Myocyte (in vitro differentiated cells): ENCODE results near the gene FBXO8. TPM values are rescaled to one million over a fixed set of nuclear protein-coding genes. Genes with fewer than 3 reads are reported as not detected.
"Not testable (repeated sequence)": the region's sequence is repeated elsewhere in the genome, so short reads cannot be mapped to it uniquely, and the experiment has no call there.

Source experiments
- DNase-seq: peaks from one replicate; pipeline ENCODE4 v3.0.0-alpha.2; 2012; ENCODE audit warnings: low read depth
- polyA plus RNA-seq: library from polyadenylated mRNA; unstranded; fragments of >200 nt; gene quantifications from one replicate; pipeline ENCODE4 v1.2.1, GENCODE V29; 2012; ENCODE audit warnings: missing spikeins
- total RNA-seq: library from RNA; depleted of rRNA; stranded (reverse); fragments of >200 nt; gene quantifications from 2 replicates; pipeline ENCODE4 v1.2.3, GENCODE V29; 2014

Gene FBXO8, protein sequence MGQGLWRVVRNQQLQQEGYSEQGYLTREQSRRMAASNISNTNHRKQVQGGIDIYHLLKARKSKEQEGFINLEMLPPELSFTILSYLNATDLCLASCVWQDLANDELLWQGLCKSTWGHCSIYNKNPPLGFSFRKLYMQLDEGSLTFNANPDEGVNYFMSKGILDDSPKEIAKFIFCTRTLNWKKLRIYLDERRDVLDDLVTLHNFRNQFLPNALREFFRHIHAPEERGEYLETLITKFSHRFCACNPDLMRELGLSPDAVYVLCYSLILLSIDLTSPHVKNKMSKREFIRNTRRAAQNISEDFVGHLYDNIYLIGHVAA
- total RNA-seq, result 14.7 and 16.4 TPM in 2 replicates
- polyA plus RNA-seq, result 14.0 TPM

DNA sequence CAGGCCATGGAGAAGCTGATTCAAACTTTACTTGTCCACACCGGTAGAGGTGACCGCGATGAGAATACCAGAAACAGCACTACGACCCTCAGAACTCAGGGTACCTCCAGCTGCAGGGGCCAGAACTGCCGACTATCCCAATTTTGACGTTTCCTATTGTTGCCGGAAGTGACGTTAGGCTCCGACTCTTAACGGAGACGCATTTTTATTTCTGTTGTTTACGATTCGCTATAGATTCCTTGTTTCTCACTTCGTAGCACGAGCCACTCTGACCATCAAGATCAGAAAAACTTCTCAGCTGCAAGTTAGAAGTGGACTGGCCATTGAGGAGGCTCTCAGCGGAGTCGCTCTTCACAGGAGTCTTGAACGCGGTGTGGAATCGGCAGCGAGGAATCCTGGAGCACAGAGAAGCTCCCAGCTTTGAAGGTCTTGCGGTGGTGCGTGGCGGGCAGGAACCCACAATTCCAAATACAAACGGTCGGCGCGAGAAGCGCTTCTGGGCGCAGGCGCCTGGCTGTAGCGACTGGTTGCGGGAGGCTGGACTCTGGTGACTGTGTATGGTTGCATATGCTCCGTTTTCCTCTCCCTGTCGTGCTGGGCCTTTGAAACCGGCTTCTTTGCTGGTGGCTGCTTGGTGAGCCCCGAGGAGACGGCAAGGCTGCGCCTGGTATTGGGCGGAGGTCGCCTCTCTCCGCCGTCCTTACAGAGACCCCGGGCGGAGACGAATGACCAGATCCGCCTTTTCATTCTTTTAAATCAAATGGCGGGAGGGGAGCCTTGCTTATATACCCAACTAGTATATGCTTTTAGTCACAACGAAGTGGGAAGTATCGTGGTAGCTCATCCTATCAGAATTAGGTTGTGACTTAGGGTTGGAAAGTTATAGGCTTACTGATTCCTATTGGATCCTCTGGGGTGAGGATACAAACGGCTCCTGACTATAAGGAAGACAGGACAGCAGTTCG, at the start of gene FBXO8, which contains the start of gene CEP44:
Gene FBXO8 (minus strand): TSS at position 161 of the 965 bp plus-strand sequence. CDS start 20,575 bp downstream, outside the sequence.
Gene CEP44 (plus strand): TSS at position 405 of the 965 bp plus-strand sequence. CDS start 15,211 bp downstream, outside the sequence.
- DNase-seq, result peak; percentile 88

DNA sequence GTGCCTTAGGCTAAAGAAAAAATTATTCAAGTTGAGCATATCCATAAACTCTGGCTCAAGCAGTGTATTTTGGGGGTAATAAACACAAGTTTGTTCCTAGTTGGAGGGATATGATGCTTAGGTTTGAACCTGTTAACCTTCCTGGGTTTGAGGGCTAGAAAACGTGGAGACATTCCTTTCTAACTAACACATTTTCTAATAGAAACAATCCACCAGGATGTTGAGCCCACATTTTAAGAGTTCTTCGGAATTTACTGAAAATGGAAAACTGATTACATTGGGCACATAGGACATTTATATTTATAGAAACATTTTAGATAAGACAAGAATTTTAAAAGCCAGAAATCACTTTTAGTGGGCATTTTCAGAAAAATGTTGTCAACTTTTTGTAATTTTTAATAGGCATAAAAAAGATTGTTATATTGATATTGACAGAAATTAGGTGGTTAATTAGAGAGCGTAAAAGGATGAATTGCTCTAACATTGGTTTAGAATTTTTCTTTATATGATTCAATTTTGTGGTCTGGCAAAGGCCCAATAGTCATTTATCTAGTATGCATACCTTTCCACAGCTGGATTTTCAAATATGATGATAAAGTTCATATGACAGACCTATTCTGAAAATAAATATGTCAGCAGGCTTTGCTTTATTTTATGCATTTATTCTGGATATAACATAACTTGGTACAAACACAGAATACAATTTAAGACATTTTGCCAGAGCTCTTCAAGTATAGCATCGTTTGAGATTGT, 49.5 kb upstream of the FBXO8 start:
- DNase-seq, result no peak

DNA sequence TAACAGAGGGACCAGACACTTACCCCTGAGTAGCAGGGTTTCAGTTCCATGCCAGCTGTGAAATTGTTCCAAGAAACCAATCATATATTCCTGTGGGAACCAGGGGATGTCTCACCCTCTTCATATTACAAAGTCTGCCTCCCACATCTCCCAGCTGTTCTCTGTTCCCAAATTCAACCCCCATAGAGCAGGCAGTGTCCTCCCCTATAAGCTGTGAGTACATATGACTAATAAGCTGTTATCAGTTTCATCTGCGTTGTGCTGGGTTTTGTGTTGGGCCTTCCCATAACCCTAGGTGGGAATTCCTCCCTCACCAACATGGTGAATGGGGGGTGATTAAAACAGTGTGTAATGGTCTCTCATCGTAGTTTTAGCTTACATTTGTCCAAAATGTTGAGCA, 41.3 kb upstream of the FBXO8 start:
- DNase-seq, result peak; percentile 76

DNA sequence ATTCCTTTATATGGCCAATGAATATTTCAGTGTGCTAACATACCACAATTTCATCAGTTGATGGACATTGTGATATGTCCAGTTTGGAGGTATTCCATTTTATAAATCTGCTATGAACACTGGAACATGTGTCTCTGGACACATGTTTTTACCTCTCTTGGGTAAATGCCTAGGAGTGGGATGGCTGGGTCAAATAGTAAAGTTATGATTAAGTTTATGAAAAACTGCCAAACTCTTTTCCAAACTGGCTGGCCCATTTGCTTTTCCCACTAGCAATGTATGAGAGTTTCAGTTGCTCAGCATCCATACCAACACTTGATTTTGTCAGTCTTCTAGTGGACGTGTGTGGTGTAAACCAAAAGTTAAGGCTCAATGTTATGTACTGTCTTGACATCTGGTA, 40.8 kb upstream of the FBXO8 start:
- DNase-seq, result no peak

DNA sequence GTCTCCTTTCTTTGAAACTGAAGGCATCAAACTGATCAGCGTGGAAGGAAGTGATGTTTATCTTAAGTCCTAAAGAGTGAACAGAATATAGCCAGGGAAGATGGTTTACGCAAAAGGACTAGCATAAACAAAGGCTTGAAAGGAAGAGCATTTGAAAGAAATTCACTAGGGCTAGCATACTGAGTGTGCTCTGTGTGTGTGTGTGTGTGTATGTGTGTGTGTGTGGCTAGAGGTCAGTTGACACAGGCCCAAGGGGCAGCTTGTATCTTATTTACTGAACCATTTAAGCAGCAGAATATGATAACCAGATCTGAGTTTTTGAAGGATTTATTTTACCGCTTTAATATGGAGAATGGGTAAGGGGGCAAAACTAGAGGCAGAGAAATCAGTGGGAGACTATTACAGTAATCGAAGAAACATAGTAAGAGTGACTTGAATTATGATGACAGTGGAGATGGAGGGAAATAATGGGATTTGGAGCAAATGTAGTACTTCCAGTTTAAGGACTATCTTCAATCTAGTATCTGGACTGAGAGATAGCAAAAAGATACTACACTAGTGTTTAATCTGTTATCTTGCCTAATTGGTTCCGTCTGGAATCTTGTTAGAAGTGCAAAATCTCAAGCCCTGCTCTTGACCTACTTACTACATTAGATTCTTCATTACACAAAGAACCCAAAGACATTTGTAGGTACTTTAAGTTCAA, 37.2 kb upstream of the FBXO8 start:
- no peak for DNase-seq

DNA sequence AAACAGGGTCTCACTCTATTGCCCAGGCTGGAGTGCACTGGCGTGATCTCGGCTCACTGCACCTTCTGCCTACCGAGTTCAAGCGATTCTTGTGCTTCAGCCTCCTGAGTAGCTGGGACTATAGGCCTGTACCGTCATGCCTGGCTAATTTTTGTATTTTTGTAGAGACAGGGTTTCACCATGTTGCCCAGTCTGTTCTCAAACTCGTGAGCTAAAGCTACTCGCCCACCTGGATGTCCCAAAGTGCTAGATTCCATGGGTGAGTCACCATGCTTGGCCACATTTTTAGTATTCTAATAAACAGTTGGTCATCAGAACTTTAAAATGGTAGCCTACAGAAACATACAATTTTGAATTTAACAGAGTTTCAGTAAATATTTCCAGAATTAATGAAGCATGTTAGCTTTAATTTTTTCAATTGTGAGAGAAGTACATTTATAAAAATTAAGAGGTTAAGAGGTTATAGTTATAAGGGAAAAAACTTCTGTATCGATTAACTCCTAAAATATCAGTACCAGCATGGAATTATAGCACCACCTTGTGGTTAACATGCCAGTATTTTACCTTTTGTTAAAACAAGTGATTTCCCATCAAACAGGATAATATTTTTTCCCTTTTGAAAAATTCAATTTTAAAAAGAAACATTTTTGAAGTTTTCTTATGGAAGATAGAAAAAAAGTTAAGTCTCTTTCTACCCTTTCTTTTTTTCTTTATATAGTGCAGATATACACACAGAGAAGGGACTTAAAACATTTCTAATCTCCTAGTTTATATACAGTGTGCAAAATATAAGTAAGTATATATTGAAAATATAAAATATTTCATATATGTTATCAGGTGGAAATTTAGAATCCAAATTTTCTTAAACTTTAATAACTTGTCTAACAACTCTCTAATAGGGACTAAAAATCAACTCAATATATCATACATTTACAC, 35.6 kb upstream of the FBXO8 start:
- DNase-seq, result peak; percentile 47

DNA sequence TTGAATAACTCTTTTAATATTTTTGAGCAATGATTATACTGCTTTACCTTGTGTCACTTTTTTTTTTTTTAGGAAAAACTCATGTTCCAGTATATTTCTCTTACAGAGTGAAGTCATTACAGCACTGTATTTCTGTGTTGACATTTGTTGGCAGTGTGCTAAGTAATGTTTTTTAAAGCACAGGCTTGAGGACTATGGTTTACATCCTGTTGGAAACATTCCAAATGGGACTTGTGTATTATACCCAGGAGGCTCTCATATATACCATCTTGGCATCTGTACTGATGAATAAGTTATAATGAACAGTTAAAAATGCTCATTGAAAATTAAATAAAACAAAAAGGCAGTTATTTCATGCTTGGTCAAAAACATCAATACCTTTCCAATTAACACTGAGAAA, 34.1 kb upstream of the FBXO8 start:
- no peak for DNase-seq

DNA sequence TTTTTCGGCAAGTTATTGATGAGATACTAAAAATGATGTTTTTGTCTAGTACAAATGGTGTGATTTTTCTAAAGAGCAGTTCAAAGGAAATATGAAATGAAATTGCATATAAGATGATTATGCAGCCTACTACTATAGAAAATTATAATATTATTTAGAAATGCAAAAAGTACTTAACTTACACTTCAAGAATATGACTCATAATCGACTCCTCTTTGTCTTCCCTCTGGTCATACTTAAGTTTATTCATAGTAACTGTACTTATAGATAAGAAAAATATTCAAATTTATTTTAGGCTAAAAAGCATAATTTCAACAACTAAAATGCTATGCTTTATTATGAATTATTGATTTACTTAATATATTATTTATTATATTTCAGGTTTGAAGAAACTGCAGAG, 33.5 kb upstream of the FBXO8 start:
- no peak for DNase-seq

DNA sequence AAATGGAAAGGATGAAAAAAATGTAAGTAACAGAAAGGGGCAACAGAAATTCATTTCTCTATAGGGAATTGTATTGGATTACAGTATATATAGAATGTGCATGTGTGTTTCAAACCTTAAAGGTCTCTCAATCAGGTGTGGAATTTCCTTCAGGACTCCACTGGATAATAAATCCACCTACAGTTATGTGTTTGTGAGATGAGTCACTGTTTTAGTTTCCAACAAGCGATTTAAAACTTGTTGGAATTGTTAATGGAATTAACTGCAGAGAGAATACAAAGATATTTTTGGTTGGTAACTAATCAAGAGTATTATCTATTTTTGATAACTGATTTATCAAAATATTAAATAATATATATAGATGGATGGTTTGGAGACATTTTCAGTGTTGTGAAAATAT, 33.1 kb upstream of the FBXO8 start:
- DNase-seq, result no peak

DNA sequence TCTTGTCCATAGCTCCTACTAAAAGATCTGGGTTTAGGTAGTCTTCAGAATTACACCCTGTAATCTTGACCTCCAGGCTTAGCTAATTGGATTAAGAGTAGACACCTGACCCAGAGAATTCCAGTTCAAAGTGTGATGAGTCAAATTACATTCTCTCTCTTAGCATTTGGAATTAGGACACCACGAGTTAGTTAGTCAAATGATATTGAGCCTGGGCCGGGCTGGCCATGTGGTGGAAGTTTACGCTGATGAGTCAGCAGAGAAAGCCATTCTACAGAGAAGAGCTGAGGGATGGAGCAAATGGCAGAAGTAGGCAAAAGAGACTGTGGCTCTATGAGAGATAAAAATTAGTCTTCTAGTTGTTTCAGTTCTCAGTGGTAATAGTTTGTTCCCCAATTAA, 31.3 kb upstream of the FBXO8 start:
- peak; percentile 83 for DNase-seq

DNA sequence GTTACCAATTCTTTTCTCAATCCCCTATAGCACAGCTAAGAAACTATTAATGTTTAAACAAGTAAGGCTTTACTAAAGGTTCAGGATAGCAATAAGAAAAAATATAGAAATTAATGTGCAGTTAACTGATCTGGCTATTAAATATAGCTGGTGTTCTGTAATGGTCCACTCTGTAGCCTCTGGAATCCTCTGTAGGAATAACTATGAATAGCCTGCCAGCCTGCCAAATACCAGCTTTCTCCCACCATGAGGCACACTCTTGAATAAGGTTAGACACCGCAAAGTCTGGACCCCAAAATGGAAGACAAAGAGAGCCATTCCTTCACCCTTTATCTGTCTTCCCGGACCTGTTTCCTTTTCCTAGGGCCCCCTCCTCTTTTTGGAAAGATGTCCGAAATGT, 30.8 kb upstream of the FBXO8 start:
- DNase-seq, result peak; percentile 16

DNA sequence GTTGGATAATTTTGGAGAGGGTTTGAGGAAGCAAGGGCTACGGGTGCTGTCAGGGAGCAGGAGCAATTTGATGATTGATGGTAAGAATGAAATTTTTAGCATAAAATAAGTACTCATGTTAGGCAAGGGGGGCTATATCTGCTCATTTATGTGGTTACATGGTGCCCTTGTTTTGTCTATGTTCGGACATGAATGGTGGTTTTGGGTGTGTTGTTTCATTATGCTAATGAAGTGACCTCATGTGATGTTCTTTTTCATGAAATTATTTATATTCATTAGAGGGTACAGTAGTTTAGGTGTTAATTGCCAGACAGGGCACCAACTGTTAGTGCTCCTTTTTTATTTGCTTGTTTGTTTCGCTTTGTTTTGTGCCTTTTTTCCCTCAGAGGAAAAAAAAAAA, 29.5 kb upstream of the FBXO8 start:
- DNase-seq, result no peak

DNA sequence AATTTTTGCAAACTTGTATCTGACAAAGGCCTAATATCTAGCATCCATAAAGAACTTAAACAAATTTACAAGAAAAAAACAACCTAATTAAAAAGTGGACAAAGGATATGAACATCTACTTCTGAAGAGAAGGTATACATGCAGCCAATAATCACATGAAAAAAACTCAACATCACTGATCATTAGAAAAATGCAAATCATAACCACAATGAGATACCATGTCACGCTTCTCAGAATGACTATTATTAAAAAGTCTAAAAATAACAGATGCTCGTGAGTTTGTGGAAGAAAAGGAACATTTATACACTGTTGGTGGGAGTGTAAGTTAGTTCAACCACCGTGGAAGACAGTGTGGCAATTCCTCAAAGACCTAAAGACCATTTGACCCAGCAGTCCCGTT, 24.2 kb upstream of the FBXO8 start:
- DNase-seq, result no peak

DNA sequence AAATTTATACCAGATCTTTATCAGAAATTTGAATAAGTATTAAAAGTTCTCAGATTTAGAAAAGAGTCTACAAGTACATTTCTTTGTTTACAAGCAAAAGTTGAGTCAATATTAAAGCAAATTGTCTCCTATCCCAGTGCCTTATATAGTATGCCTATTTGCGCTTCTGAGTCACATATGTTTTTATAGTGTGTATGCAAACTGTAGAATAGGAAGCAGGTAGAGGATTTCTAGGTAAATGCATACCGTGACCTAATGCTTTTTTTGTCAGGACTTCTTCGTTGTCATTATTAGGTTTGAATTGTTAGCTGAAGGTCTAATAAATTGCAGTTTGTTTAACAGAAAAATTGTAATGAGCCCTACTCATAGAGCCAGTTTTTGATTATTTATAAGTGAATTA, 22.5 kb upstream of the FBXO8 start:
- no peak for DNase-seq

DNA sequence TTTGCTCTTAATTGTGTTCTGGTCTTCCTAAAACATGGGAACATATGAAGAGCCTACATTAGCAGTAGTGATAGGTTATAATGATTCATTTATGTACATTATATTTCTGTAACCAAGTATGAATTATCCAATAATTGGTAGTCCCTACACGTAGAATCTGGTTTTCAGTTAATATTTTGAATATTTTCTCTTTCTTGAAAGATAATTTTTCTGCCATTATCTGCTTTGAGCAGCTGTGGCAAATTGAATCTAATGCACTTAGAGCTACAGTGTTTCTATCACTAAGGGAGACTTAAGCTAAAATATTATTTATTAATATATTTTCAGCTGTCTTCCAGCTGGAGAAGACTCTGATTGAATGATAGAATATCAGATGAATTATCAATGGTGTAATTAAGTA, 21.2 kb upstream of the FBXO8 start:
- no peak for DNase-seq

DNA sequence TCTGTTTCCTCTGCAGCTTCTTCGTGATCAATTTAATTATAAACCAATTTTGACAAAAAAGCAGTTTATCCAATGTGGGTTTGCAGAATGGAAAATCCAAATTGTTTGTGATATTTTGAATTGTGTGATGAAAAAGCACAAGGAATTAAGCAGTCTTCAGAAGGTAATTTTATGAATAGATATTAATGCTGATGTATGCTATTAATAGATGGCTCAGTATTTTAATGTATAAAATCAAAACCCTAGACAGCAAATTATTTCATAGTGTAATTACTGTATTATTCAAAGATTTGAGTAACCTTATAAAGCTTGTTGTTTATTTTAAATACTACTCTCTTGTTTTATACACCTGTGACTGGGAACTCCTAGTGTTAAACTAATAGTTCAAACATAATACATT, 20.2 kb upstream of the FBXO8 start:
- DNase-seq, result no peak

DNA sequence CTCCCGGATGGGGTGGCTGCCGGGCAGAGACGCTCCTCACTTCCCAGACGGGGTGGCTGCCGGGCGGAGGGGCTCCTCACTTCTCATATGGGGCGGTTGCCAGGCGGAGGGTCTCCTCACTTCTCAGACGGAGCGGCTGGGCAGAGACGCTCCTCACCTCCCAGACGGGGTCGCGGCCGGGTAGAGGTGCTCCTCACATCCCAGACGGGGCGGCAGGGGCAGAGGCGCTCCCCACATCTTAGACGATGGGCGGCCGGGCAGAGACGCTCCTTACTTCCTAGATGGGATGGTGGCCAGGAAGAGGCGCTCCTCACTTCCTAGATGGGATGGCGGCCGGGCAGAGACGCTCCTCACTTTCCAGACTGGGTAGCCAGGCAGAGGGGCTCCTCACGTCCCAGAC, 11.7 kb upstream of the FBXO8 start:
- DNase-seq, result not testable (repeated sequence)

DNA sequence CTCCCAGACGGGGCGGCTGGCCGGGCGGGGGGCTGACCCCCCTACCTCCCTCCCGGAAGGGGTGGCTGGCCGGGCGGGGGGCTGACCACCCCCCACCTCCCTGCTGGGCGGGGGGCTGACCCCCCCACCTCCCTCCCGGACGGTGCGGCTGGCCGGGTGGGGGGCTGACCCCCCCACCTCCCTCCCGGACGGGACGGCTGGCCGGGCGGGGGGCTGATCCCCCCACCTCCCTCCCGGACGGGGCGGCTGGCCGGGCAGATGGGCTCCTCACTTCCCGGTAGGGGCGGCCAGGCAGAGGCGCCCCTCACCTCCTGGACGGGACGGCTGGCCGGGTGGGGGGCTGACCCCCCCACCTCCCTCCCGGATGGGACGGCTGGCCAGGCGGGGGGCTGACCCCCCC, 11.2 kb upstream of the FBXO8 start:
- not testable (repeated sequence) for DNase-seq

DNA sequence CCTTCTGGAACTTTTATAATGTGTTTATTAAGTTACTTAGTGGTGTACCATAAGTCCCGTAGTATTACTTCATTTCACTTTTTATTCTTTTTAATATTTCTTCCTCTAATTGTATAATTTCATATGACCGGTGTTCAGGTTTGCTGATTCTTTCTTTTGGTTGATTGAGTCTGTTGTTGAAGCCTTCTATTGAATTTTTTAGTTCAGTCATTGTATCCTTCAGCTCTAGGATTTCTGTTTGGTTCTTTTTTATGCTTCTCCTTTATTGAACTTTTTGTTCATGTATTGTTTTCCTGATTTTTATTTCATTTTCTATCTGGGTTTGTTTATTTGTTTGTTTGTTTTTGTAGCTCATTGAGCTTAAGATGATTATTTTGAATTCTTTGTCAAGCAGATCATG, 9.0 kb upstream of the FBXO8 start:
- DNase-seq, result peak; percentile 18

DNA sequence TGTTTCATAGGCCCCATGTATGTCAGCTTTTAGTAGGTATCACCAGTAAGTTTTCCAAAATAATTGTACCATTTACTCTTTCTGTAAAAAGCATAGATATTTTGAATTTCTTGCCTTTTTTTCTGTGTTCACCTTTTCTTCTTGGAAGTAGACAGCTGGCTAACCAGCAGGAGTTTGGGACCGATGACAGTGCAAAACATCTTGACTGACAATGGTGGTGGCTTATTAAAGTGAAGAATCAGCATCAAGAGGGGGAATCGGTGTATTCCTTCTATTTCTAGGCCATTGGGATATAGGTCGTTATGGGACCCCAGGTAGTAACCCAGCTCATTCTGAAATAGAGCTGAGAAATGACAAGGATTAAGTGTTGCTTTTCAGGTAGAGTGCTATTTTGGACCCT, 3.4 kb upstream of the FBXO8 start:
- no peak for DNase-seq
